PFSK-1 (cell line): ENCODE measurements around the gene GABRA4.

Experiments used
- FOXP2 ChIP-seq: optimal IDR thresholded peaks from 2 replicates; pipeline ENCODE3; 2011; ENCODE audit warnings: borderline replicate concordance, control low read depth, inconsistent platforms; ENCODE audit not compliant: insufficient read depth; ENCODE audit errors: extremely low read length, extremely low read depth
- POLR2AphosphoS5 ChIP-seq: IDR thresholded peaks from 2 replicates; pipeline ENCODE4 v1.6.1; 2012; ENCODE audit warnings: low read depth, mild to moderate bottlenecking, control low read depth, low read length, moderate library complexity
- SIN3A ChIP-seq: IDR thresholded peaks from 2 replicates; pipeline ENCODE4 v1.6.1; 2012; ENCODE audit warnings: mild to moderate bottlenecking, low read length, moderate library complexity, borderline replicate concordance; ENCODE audit not compliant: insufficient read depth
- TAF1 ChIP-seq: IDR thresholded peaks from 2 replicates; pipeline ENCODE4 v1.6.1; 2012; ENCODE audit warnings: low read length, control low read depth, borderline replicate concordance; ENCODE audit not compliant: insufficient read depth
- TF ChIP-seq, protein P1 (sequence below), 2 experiments: IDR thresholded peaks; 2 replicates each; pipeline versions ENCODE4 v1.6.1 to v1.8.0; 2011 to 2012; ENCODE audit warnings: low read depth in 2 of 2, low read length in 2 of 2, control low read depth in 1 of 2, inconsistent platforms in 1 of 2, mild to moderate bottlenecking in 1 of 2, moderate library complexity in 1 of 2; ENCODE audit not compliant: insufficient read depth in 1 of 2

DNA sequence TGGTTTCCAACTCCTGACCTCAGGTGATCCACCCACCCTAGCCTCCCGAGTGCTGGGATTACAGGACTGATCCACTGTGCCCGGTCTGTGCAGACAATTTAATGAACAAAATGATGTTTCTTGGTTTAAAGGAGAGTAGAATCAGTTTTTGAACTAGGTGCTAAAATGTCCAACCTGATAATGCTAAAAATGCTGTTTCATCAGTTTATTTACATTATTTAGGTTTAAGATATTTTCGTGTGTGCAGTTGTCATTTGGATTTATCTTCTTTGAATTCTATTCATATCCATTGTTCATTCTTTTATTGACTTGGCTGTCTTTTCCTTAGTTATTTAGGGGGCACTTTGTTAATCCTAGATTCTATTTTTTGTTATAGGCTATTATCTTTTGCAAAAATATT is 20.0 kb upstream of the GABRA4 start:
- TF ChIP-seq TAF1 (no peak), POLR2AphosphoS5 (no peak), SIN3A (no peak), FOXP2 (no peak)
- TF ChIP-seq, protein P1, sequence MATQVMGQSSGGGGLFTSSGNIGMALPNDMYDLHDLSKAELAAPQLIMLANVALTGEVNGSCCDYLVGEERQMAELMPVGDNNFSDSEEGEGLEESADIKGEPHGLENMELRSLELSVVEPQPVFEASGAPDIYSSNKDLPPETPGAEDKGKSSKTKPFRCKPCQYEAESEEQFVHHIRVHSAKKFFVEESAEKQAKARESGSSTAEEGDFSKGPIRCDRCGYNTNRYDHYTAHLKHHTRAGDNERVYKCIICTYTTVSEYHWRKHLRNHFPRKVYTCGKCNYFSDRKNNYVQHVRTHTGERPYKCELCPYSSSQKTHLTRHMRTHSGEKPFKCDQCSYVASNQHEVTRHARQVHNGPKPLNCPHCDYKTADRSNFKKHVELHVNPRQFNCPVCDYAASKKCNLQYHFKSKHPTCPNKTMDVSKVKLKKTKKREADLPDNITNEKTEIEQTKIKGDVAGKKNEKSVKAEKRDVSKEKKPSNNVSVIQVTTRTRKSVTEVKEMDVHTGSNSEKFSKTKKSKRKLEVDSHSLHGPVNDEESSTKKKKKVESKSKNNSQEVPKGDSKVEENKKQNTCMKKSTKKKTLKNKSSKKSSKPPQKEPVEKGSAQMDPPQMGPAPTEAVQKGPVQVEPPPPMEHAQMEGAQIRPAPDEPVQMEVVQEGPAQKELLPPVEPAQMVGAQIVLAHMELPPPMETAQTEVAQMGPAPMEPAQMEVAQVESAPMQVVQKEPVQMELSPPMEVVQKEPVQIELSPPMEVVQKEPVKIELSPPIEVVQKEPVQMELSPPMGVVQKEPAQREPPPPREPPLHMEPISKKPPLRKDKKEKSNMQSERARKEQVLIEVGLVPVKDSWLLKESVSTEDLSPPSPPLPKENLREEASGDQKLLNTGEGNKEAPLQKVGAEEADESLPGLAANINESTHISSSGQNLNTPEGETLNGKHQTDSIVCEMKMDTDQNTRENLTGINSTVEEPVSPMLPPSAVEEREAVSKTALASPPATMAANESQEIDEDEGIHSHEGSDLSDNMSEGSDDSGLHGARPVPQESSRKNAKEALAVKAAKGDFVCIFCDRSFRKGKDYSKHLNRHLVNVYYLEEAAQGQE (IDR thresholded peaks at IDR 0.05; ENCODE audit: insufficient read depth in 1 of 2, low read depth in 2 of 2, low read length in 2 of 2): no peak
